Muscle layer of colon (tissue), 2 donors: ENCODE results near the gene GALK1.

Experiments used
- H3K27ac ChIP-seq: one replicate; pipeline ENCODE4 v1.7.0; 2013; ENCODE audit warnings: low read depth, mild to moderate bottlenecking, low read length, moderate library complexity
- H3K27me3 ChIP-seq, 2 donors: one replicate each; pipeline ENCODE4 v1.7.0; 2013; ENCODE audit warnings: low read length in 2 of 2, mild to moderate bottlenecking in 2 of 2; ENCODE audit not compliant: insufficient read depth in 2 of 2, control insufficient read depth in 1 of 2
- H3K36me3 ChIP-seq: one replicate; pipeline ENCODE4 v1.7.0; 2013; ENCODE audit warnings: mild to moderate bottlenecking, low read length; ENCODE audit not compliant: insufficient read depth
- H3K4me1 ChIP-seq: one replicate; pipeline ENCODE4 v1.7.0; 2013; ENCODE audit warnings: mild to moderate bottlenecking, low read length; ENCODE audit not compliant: insufficient read depth
- H3K4me3 ChIP-seq, 2 donors: one replicate each; pipeline ENCODE4 v1.7.0; 2013; ENCODE audit warnings: low read length in 2 of 2, low read depth in 1 of 2, mild to moderate bottlenecking in 1 of 2, moderate library complexity in 1 of 2
- H3K9ac ChIP-seq: one replicate; pipeline ENCODE4 v1.7.0; 2013; ENCODE audit warnings: low read length
- H3K9me3 ChIP-seq: one replicate; pipeline ENCODE4 v1.7.0; 2013; ENCODE audit warnings: mild to moderate bottlenecking, low read length
- donor health status: abdominal sarcoma.
- donor health status: Adenocarcinoma of cecum.

GALK1 gene

GRCh38 chr17:75773808-75774470, 8.9 kb upstream of the GALK1 start:
- Histone ChIP-seq H3K27me3 (no peaks in the 10 kb centered on the region), H3K27ac (no peak overlapping the region), H3K4me3 (no peak overlapping the region), H3K9me3 (no peaks in the 10 kb centered on the region), H3K9ac (no peak overlapping the region), H3K36me3 (peaks cover 45% of the 10 kb centered on the region), H3K4me1 (peaks cover 28% of the 10 kb centered on the region)

- H3K4me1 ChIP-seq, result peaks cover 28% of the 10 kb centered on the region
- no peak overlapping the region for H3K27ac ChIP-seq
- no peak overlapping the region for H3K4me3 ChIP-seq
- no peak overlapping the region for H3K9ac ChIP-seq
- no peaks in the 10 kb centered on the region for H3K27me3 ChIP-seq
- no peaks in the 10 kb centered on the region for H3K9me3 ChIP-seq
- H3K36me3 ChIP-seq, result peaks cover 38% of the 10 kb centered on the region
Measured at GRCh38 chr17:75773121-75773807, 8.3 kb upstream of the GALK1 start.

GRCh38 chr17:75771334-75772281, 6.6 kb upstream of the GALK1 start:
- Histone ChIP-seq H3K27ac (no peak overlapping the region), H3K4me3 (no peak overlapping the region), H3K4me1 (peaks cover 17% of the 10 kb centered on the region), H3K9ac (no peak overlapping the region), H3K9me3 (no peaks in the 10 kb centered on the region), H3K36me3 (peaks cover 21% of the 10 kb centered on the region), H3K27me3 (no peaks in the 10 kb centered on the region)

- Histone ChIP-seq H3K4me1 (no peaks in the 10 kb centered on the region), H3K27me3 (no peaks in the 10 kb centered on the region), H3K4me3 (no peak overlapping the region), H3K36me3 (peaks cover 7% of the 10 kb centered on the region), H3K27ac (no peak overlapping the region), H3K9me3 (no peaks in the 10 kb centered on the region), H3K9ac (no peak overlapping the region)
Measured at GRCh38 chr17:75769536-75769935, 4.5 kb upstream of the GALK1 start.

DNA sequence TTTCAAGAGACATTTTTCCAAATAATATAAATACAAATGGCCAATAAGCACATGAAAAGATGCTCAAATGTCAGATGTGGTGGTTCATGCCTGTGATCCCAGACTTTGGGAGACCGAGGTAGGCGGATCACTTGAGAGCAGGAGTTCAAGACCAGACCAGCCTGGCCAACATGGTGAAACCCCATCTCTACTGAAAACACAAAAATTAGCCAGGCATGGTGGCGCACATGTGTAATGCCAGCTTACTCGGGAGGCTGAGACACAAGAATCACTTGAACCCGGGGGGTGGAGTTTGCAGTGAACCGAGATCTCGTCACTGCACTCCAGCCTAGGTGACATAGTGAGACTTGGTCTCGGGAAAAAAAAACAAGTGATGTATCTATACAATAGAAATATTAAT, 2.9 kb upstream of the GALK1 start:
- no peaks in the 10 kb centered on the region for H3K9me3 ChIP-seq
- H3K27me3 ChIP-seq, result no peaks in the 10 kb centered on the region
- H3K9ac ChIP-seq, result no peak overlapping the region
- no peaks in the 10 kb centered on the region for H3K36me3 ChIP-seq
- H3K4me3 ChIP-seq, result no peak overlapping the region
- H3K27ac ChIP-seq, result no peak overlapping the region
- H3K4me1 ChIP-seq, result peaks cover 10% of the 10 kb centered on the region

GRCh38 chr17:75765981-75766380, 989 bp upstream of the GALK1 start:
- no peak overlapping the region for H3K4me3 ChIP-seq
- H3K9ac ChIP-seq, result no peak overlapping the region
- no peaks in the 10 kb centered on the region for H3K9me3 ChIP-seq
- peaks cover 10% of the 10 kb centered on the region for H3K4me1 ChIP-seq
- no peak overlapping the region for H3K27ac ChIP-seq
- no peaks in the 10 kb centered on the region for H3K36me3 ChIP-seq
- H3K27me3 ChIP-seq, result no peaks in the 10 kb centered on the region

GRCh38 chr17:75764417-75764710, 628 bp downstream of the GALK1 start:
- H3K4me3 ChIP-seq, result peak overlapping the region; percentile 68 to 71
- peaks cover 10% of the 10 kb centered on the region for H3K4me1 ChIP-seq
- H3K27ac ChIP-seq, result peak overlapping the region; percentile 93
- no peaks in the 10 kb centered on the region for H3K27me3 ChIP-seq
- H3K9ac ChIP-seq, result peak overlapping the region; percentile 31
- H3K36me3 ChIP-seq, result peaks cover 3% of the 10 kb centered on the region
- no peaks in the 10 kb centered on the region for H3K9me3 ChIP-seq

DNA sequence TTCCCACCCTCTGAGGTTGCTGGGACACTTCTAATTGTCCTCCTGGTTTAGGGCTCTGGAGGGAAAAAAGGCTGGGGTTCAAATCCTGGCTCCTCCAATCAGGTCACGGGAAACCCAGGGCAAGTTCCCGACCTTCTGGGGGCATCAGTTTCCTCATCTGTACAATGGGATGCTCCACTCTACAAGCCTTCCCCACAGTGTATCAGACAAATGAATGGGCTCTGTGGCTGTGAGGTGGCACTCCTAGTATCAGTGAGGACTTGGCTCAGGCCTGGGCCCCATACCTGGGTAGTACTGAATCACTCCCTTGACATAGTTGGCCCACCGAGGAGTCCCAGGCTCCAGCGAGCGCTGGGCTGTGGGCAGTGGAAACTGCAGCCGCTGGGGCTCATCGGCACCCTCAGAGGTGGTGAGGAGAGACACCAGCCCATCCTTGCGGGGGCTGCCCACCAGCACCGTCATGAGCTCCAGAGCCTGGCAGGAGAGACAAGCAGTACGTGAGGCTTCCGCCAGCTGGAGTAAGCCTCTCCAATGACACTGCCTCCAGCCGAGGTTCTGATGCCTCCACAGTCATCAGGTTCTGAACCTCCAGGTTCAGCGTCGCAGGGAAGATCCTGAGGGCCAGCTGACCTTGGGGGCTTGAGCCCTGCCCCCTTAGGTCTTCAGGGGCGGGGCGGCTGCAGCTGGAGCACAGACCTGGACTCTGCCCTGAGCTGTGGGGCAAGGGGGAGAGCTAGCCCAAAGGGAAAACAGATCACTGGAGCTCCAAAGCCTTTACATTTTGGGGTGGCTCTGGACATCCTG, 1.2 kb downstream of the GALK1 start:
- peak overlapping the region; percentile 93 for H3K27ac ChIP-seq
- peak overlapping the region; percentile 68 to 71 for H3K4me3 ChIP-seq
- peak overlapping the region; percentile 31 for H3K9ac ChIP-seq
- peaks cover 10% of the 10 kb centered on the region for H3K4me1 ChIP-seq
- H3K27me3 ChIP-seq, result no peaks in the 10 kb centered on the region
- H3K36me3 ChIP-seq, result peaks cover 4% of the 10 kb centered on the region
- no peaks in the 10 kb centered on the region for H3K9me3 ChIP-seq

DNA sequence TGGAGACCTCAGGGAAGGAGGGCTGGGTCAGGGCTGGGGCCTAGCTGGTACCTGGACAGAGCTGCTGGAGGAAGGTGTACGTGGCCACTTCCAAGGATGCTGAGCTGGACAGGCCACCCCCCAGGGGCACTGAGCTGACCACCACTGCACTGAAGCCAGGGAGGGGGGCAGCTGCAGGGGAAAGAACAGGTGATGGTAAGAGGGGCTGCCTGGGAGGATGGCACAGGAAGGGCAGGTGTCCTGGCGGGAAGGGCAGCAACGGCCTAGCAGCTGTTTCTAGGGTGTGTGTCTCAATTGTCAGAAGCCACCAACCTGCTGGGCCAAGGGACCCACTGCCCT, 1.8 kb downstream of the GALK1 start:
- Histone ChIP-seq H3K9me3 (no peaks in the 10 kb centered on the region), H3K4me3 (no peak overlapping the region), H3K27me3 (no peaks in the 10 kb centered on the region), H3K36me3 (peaks cover 4% of the 10 kb centered on the region), H3K27ac (no peak overlapping the region), H3K9ac (no peak overlapping the region), H3K4me1 (peaks cover 10% of the 10 kb centered on the region)

DNA sequence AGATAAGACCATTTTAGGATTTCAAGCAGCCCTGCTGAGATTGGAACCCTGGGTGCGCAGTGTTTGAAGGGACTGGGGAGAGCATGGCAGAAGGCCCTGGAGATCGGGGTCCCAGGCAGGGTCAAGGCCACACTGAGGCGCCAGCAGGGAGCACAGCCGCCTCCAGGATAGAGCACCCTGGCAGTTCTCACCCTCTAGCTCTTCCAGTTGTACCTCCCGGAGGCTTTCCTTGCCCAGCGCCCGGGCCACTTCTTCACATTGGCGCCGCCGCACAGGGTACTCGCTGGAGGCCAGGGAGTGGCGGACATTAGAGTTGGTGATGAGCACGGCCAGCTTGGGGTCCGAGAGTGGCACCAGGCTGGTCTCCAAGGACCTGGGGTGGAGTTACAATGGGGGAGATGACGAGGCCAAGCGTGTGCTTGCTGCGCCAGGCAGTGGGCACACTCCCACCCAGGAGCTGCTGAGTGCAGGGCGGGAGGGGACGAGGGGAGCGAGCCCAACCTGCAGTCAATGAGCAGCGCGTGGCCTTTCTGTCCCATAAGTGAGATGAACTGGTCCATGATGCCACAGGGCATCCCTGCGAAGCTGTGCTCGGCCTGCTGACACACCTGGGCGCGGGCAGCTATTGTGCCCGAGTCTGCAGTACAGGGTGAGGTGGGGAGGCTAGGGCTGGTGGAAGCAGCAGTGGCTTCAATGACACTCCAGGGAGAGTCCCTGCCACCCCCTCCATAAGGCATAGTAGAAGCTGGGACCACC, 2.3 kb downstream of the GALK1 start:
- peaks cover 10% of the 10 kb centered on the region for H3K4me1 ChIP-seq
- H3K27ac ChIP-seq, result no peak overlapping the region
- no peaks in the 10 kb centered on the region for H3K27me3 ChIP-seq
- H3K36me3 ChIP-seq, result peaks cover 4% of the 10 kb centered on the region
- H3K9ac ChIP-seq, result no peak overlapping the region
- H3K4me3 ChIP-seq, result no peak overlapping the region
- no peaks in the 10 kb centered on the region for H3K9me3 ChIP-seq
